ENCODE results near the gene ITGB1.

Gene ITGB1

DNA sequence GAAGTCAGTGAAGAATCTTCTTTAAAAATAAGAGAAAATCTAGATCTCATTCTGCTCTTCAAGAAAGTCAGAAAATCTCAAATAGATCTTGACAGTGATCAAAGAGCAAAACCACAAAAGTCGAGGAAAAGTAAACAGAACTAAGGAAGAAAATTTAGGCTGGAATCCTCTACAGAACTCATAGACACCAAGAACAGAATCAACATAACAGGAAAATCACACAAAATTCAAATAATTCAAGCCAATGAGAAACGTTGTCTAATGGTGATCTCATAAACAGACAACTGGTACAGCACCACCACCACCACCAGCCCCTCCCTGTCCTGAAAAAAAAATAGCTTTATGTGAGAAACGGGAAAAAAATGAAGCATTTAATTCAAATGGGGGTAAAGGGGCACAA is 6.9 kb downstream of the ITGB1 start:
- TF ChIP-seq, protein P1, sequence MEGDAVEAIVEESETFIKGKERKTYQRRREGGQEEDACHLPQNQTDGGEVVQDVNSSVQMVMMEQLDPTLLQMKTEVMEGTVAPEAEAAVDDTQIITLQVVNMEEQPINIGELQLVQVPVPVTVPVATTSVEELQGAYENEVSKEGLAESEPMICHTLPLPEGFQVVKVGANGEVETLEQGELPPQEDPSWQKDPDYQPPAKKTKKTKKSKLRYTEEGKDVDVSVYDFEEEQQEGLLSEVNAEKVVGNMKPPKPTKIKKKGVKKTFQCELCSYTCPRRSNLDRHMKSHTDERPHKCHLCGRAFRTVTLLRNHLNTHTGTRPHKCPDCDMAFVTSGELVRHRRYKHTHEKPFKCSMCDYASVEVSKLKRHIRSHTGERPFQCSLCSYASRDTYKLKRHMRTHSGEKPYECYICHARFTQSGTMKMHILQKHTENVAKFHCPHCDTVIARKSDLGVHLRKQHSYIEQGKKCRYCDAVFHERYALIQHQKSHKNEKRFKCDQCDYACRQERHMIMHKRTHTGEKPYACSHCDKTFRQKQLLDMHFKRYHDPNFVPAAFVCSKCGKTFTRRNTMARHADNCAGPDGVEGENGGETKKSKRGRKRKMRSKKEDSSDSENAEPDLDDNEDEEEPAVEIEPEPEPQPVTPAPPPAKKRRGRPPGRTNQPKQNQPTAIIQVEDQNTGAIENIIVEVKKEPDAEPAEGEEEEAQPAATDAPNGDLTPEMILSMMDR (IDR thresholded peaks at IDR 0.05): no peak
- peaks cover 28% of the 10 kb centered on the region for H3K36me3 Mint-ChIP-seq (ENCODE audit: low read depth)
- H3K27me3 Mint-ChIP-seq (ENCODE audit: low read depth, poor library complexity): no peaks in the 10 kb centered on the region
- H3K27ac Mint-ChIP-seq: peak overlapping the region; percentile 74
- H3K4me3 Mint-ChIP-seq: peak overlapping the region; percentile 81
- peaks cover 15% of the 10 kb centered on the region for H3K9me3 Mint-ChIP-seq
- H3K4me1 Mint-ChIP-seq: peaks cover 78% of the 10 kb centered on the region
- DNase-seq: no peak

DNA sequence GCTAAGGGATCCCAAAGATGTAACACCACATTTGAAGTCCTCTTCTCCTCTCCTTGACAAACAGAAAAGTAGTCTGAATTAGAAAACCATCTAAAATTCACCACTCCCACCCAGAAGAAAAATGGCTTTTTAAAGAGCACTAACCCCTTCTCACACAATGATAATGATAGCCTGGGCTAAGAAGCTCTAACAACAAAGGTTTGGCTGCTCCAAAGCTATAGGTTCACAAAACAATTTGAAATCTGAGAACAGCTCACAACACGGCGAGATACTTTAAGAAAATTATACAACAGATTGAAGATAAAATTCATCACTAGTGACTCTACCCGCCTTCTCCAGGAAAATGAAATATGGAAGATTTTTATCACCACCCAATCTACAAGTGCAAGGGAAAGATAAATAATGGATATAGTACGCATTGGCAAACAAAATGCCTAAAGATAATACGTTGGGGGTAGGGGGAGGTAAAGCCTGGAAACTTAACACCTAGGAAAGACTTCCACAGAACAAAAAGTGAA is 7.4 kb downstream of the ITGB1 start:
- Mint-ChIP-seq H3K9me3 (peaks cover 16% of the 10 kb centered on the region), H3K27me3 (ENCODE audit: low read depth, poor library complexity) (no peaks in the 10 kb centered on the region), H3K27ac (peak overlapping the region; percentile 74), H3K4me1 (peaks cover 74% of the 10 kb centered on the region), H3K36me3 (ENCODE audit: low read depth) (peaks cover 32% of the 10 kb centered on the region), H3K4me3 (peak overlapping the region; percentile 81)
- TF ChIP-seq, protein P1 (IDR thresholded peaks at IDR 0.05): no peak
- no peak for DNase-seq

DNA sequence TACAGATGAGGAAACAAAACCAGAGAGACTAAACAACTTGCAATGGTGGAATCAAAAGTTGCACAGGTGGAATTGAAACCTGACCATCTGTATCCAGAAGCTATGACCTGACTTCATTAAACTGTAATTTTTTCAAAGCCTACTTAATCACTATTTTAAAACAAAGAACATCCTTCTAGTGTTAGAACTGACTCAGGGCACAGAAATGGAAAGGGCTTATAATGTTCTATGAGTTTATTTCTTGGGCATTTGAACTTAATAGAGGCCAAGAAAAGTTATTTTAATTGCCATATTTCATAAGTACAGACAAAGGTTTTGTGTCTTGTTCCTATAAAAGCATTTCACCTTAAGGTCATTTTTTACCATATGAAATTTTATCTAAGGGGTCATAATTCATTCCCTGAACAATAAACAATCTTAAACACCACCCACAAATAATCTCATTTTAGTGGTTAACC is 8.8 kb downstream of the ITGB1 start:
- no peak overlapping the region for H3K27ac Mint-ChIP-seq
- H3K9me3 Mint-ChIP-seq: peaks cover 19% of the 10 kb centered on the region
- H3K4me3 Mint-ChIP-seq: peak overlapping the region; percentile 39
- peaks cover 65% of the 10 kb centered on the region for H3K4me1 Mint-ChIP-seq
- peaks cover 40% of the 10 kb centered on the region for H3K36me3 Mint-ChIP-seq (ENCODE audit: low read depth)
- DNase-seq: no peak
- H3K27me3 Mint-ChIP-seq (ENCODE audit: low read depth, poor library complexity): no peaks in the 10 kb centered on the region
- TF ChIP-seq, protein P1 (IDR thresholded peaks at IDR 0.05): no peak

DNA sequence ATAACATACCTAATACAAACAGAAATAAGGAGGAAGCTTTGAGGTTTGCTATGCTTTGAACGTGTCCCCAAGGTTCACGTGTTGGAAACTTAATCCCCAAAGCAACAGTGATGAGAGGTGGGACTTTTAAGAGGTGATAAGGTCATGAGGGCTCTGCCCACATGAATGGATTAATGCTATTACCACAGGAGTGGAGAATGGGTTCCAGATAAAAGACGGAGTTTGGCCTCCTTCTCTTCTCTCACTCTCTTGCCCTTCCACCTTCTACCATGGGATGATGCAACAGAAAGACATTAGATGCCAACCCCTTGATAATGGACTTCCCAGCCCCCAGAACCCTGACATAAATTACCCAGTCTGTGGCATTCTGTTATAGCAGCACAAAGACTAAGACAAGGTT is 9.6 kb downstream of the ITGB1 start:
- peaks cover 45% of the 10 kb centered on the region for H3K36me3 Mint-ChIP-seq (ENCODE audit: low read depth)
- no peaks in the 10 kb centered on the region for H3K27me3 Mint-ChIP-seq (ENCODE audit: low read depth, poor library complexity)
- peak overlapping the region; percentile 20 for H3K4me3 Mint-ChIP-seq
- TF ChIP-seq, protein P1 (IDR thresholded peaks at IDR 0.05): no peak
- peak overlapping the region; percentile 46 for H3K27ac Mint-ChIP-seq
- DNase-seq: no peak
- peaks cover 19% of the 10 kb centered on the region for H3K9me3 Mint-ChIP-seq
- peaks cover 64% of the 10 kb centered on the region for H3K4me1 Mint-ChIP-seq

DNA sequence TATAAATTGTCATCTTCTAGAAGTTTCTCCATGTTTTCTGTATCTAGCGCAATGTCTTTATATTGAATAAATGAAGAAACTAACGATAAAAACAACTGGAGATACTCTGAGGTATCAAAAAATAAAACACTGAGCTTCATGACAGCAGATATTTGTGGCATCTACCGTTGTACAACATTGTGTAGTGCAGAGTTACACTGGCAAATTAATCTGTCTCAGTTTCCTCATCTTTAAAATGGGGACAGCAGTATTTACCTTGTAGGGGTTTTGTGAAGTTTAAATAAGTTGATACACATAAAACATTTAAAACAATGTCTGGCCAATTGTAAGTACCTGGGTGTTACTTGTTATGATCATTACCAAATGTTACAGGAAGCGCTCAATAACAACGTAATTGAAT is 10.4 kb downstream of the ITGB1 start:
- Mint-ChIP-seq H3K27me3 (ENCODE audit: low read depth, poor library complexity) (no peaks in the 10 kb centered on the region), H3K4me1 (peaks cover 59% of the 10 kb centered on the region), H3K27ac (no peak overlapping the region), H3K4me3 (no peak overlapping the region), H3K9me3 (peaks cover 19% of the 10 kb centered on the region), H3K36me3 (ENCODE audit: low read depth) (peaks cover 45% of the 10 kb centered on the region)
- TF ChIP-seq, protein P1 (IDR thresholded peaks at IDR 0.05): no peak
- DNase-seq: no peak

DNA sequence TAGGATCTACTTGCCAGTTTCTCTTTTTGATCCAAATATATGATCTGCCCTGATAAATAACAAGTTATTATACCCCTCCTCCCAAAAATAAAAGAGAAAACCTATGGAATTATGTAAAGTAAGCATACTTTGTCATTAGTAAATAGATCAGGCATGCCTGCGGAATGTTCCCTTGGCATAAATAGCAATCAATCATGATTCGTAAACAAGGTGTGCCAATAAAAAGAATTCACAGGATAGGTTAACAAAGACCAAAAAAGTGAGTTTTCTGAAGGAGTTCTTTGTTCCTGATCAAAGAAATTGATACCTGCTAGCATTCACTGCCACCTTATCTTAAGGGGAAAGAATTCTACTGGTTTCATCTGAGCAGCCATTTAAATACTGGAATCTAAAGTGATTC is 11.9 kb downstream of the ITGB1 start:
- no peaks in the 10 kb centered on the region for H3K27me3 Mint-ChIP-seq (ENCODE audit: low read depth, poor library complexity)
- H3K9me3 Mint-ChIP-seq: peaks cover 19% of the 10 kb centered on the region
- H3K4me1 Mint-ChIP-seq: peaks cover 54% of the 10 kb centered on the region
- H3K4me3 Mint-ChIP-seq: no peak overlapping the region
- no peak for DNase-seq
- TF ChIP-seq, protein P1 (IDR thresholded peaks at IDR 0.05): no peak
- H3K27ac Mint-ChIP-seq: no peak overlapping the region
- H3K36me3 Mint-ChIP-seq (ENCODE audit: low read depth): peaks cover 45% of the 10 kb centered on the region
